ENCODE data around the gene IL15.

GRCh38 chr4:141642063-141642462 lies 5.7 kb downstream of the IL15 start:
- TF ChIP-seq, protein P1, sequence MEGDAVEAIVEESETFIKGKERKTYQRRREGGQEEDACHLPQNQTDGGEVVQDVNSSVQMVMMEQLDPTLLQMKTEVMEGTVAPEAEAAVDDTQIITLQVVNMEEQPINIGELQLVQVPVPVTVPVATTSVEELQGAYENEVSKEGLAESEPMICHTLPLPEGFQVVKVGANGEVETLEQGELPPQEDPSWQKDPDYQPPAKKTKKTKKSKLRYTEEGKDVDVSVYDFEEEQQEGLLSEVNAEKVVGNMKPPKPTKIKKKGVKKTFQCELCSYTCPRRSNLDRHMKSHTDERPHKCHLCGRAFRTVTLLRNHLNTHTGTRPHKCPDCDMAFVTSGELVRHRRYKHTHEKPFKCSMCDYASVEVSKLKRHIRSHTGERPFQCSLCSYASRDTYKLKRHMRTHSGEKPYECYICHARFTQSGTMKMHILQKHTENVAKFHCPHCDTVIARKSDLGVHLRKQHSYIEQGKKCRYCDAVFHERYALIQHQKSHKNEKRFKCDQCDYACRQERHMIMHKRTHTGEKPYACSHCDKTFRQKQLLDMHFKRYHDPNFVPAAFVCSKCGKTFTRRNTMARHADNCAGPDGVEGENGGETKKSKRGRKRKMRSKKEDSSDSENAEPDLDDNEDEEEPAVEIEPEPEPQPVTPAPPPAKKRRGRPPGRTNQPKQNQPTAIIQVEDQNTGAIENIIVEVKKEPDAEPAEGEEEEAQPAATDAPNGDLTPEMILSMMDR (IDR thresholded peaks at IDR 0.05): no peak
- no peak for TF ChIP-seq POLR2A (IDR thresholded peaks at IDR 0.05)

All from testis (tissue), 2 donors.